GM12872 (cell line): ENCODE data around the gene GALNT2.

Source experiments
- CTCF ChIP-seq: IDR thresholded peaks from 3 replicates; pipeline ENCODE4 v1.5.1; 2011; ENCODE audit warnings: low read depth, mild to moderate bottlenecking, low read length, moderate library complexity; ENCODE audit not compliant: insufficient read depth

The GALNT2 gene

DNA sequence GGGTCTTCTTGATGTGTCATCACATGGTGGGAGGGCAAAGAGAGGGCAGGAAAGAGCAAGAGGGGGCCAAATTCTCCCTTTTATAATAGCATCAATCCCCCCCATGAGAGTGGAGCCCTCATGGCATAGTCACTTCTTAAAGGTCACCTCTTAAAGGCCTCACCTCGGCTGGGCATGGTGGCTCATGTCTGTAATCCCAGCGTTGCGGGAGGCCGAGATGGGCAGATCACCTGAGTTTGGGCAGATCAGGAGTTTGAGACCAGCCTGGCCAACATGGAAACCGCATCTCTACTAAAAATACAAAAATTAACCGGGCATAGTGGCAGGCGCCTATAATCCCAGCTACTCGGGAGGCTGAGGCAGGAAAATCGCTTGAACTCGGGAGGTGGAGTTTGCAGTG is 189.0 kb downstream of the GALNT2 start:
- no peak for TF ChIP-seq CTCF

GRCh38 chr1:230256896-230257295 is 189.9 kb downstream of the GALNT2 start:
- no peak for TF ChIP-seq CTCF

- TF ChIP-seq CTCF, result no peak
Observed at GRCh38 chr1:230259621-230260020, 192.6 kb downstream of the GALNT2 start.

DNA sequence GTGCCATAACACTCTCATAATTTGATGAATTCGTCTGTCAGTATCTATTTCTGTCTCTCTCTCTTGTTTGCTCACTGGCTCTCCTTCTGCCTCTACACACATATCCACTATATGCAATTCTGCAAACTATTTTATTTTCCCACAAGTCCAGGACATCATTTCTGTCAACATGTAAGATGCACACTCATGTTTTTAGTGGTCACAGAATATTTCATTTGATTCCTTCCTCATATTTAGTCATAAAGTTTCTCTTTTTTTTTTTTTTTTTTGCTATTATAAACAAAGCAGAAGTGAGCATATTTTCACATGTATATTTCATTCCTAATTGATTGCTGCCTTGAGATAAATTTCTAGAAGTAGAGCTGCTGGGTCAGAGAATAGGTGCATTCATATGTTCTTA is 193.8 kb downstream of the GALNT2 start:
- no peak for TF ChIP-seq CTCF

- TF ChIP-seq CTCF, result no peak
Observed at GRCh38 chr1:230261928-230262650, 195.1 kb downstream of the GALNT2 start.

DNA sequence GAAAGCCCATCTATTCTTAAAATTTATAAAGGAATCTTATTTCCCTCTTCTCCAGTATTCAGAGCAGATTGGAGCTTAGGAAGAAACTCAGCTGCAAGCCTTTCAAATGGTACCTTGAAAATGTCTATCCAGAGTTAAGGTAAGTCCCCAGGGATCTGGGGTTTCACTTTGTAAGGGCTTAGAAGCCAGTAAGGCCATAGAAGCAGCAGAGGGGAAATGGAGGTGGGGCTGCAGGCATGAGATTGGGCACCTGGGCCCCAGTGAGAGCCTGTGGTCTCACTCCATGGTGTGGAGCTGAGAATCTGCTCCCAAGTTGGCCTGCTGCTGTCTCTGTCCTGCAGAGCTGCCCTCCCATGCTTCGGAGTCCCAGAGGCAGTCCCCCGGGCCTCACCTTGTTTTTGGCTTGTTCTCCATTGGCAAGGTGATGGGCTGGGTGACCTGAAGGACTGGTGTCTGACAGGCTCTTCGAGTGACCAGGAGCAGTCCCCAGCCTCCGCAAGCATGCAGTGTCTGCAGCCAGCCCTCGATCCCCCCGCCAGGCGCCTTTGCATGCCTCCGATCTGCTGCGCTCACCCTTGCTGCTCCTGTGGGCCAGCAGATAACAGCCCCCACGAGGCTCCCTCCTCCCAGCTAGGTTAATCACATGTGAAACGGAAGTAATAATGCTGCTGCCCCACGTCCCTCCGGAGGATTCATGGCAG is 196.0 kb downstream of the GALNT2 start:
- no peak for TF ChIP-seq CTCF

DNA sequence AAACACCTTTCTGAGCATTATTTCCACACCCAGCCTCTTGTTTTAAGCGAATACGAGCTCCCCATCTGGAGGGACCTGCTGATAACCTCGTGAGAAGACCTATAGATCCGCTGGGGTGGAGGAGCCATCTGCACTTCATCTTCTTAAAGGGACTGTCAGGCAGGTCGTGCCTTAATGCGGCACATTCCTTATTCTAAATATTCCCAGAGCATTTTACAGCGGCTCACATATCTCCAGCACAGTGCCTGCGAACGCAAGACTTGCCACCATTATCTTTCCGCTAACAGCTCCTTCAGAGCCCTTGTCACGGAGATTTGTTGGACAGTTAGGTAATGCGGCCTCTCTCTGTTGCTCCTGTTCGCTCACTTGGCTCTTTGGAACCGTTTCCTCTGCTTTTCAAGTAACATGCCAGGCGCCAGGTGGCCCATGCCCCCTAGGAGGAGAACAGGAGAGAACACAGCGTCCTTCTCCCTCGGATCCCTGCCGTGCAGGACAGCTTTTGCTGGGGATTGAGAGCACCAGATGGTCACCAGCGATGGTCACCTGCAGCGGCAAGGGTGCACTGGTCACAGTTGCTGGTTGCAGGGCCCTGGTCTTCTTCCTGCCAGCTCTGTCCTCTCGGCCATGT is 196.6 kb downstream of the GALNT2 start:
- TF ChIP-seq CTCF, result no peak
